ENCODE data around the gene CLASP2.

Gene CLASP2

GRCh38 chr3:33629219-33629618 is 88.8 kb downstream of the CLASP2 start:
- DNase-seq: no peak

DNA sequence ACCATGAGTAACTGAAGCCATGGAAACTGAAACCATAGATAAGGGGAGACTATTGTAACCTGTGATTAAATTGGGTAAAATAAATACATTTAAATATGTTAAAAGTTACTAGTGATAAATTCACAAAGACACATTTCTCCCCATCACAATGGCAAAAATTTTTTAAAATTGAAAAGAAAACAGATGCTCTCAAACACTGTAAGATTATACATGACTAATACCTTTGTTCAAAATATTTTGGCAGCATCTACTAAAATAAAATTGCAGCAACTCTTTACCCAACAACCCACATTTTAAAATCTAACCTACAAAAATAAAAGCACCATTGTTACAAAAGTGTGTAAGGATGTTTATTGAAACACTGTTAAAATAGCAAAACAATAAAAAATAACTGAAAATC is 93.3 kb downstream of the CLASP2 start:
- DNase-seq: no peak

- DNase-seq: no peak
Observed at GRCh38 chr3:33613041-33613440, 105.0 kb downstream of the CLASP2 start.

- DNase-seq: no peak
Observed at GRCh38 chr3:33612607-33613006, 105.4 kb downstream of the CLASP2 start.

- no peak for DNase-seq
Observed at GRCh38 chr3:33602829-33603228, 115.2 kb downstream of the CLASP2 start.

DNA sequence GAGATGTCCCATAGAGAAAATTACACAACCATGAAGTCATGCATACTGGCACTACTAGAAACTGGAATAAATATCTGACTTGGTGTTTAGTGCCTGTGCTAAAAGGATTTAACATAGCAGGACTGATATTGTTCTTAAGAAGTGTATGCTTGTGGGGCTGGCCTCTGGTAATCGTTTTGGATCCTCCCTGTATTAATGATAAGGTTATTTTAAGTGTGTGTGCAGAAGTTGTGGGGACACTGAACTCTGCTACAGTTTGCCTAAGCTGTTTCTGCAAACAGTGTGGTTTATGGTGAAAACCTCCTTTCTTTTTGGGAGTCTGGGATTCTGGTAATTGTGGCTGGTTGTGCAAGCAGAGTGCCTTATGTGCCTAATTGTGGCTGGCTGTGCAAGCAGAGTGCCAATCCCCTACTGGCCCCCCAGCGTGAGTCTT is 120.8 kb downstream of the CLASP2 start:
- DNase-seq: peak; percentile 70 to 81

- no peak for DNase-seq
Observed at GRCh38 chr3:33592999-33593398, 125.1 kb downstream of the CLASP2 start.

DNA sequence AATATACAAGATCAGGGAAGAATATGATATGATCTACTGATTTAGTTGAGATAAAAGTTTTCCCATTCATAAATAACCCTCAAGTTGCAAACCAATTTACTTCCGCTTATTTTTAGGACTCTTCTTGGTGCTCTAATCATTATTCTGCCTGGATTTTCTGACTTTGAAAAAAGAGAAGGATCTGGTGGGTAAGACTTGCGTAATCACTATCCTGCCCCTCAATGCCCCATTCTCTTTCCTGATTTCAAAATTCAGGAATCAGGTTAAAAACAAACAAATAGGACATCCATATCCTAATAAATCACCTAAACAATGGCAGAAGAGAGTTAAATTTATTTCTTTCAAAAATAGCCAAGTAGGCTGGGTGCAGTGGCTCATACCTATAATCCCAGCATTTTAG is 127.5 kb downstream of the CLASP2 start:
- no peak for DNase-seq

DNA sequence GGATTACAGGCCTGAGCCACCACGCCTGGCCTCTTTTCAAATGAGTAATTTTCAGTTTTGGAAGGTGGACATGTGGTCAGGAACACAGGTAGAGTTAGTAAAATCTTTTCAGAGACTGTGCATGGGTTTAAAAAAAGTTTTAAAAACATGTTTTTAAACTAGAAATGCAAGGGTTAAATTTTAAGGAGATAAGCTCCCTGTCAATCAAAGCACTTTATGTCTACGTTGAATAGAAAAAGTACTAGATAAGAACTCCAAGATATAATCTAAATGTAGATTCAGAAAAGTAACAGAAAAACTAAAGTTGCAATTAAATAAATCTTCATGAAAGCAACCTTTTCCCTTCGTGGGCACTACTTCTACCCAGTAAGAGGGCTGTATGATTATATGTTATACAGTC is 131.7 kb downstream of the CLASP2 start:
- DNase-seq: no peak

DNA sequence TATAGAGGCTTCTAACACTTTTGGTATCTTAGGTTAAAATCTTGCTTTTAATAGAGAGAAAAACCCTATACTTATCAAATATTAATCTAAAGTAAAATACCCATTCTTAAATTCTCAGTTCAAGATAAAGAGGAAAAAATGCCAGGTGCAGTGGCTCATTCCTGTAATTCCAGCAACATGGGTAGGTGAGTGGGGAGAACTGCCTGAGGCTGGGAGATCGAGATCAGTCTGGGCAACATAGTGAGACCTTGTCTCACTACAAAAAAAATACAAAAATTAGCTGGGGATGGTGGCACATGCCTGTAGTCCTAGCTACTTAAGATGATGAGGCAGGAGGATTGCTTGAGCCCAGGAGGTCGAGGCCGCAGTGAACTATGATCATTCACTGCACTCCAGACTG is 135.8 kb downstream of the CLASP2 start:
- no peak for DNase-seq

DNA sequence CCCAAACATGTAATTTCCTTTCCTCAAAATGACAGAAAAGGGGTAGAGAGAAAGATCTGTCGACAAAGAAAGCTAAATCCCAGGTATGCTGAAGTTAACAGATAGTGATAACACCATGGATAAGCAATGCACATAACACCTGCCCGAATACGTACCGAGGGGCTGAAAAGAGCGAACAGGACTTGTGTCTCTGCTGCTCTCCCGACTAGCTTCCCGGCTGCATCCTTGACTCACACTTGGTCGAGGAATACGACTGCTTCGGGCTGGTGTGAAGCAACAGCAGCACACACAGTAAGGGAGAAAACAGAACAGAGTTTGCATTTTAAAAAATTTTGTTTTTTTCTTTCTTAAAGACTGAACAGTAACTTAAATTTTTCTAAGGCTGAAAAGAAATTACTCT is 136.4 kb downstream of the CLASP2 start:
- no peak for DNase-seq

DNA sequence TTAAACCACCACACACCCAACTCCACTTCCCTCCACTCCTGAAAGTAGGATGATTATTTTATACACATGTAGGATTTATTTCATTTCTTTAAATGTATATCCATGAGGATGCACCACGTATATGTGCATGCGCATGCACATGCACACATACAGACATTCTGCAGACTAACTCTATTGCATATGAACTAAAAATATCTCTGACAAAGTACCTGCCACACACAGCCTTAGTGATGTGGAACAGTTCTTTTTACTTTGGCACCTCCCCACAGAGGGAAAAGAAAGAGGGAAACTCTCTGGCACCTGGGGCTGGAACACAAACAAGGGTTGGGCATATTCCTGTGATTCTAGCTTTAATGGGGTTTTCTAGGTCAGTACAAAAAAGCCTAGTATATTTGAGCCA is 138.2 kb downstream of the CLASP2 start:
- no peak for DNase-seq

DNA sequence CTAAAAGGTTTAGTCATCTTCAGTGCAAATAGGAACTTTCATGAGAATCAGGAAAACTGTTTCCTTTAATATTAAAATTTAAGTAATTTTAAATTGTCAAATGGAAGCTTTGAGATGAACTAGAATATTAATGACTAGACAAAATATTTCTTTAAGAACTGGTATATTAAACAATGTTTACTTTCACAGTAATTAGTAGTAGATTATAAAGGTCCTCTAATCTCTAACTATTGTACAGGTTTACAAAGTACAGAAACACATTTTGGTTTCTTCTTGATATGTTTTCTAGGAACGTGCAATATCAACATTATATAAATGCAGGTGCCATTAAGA is 138.9 kb downstream of the CLASP2 start:
- DNase-seq: no peak

DNA sequence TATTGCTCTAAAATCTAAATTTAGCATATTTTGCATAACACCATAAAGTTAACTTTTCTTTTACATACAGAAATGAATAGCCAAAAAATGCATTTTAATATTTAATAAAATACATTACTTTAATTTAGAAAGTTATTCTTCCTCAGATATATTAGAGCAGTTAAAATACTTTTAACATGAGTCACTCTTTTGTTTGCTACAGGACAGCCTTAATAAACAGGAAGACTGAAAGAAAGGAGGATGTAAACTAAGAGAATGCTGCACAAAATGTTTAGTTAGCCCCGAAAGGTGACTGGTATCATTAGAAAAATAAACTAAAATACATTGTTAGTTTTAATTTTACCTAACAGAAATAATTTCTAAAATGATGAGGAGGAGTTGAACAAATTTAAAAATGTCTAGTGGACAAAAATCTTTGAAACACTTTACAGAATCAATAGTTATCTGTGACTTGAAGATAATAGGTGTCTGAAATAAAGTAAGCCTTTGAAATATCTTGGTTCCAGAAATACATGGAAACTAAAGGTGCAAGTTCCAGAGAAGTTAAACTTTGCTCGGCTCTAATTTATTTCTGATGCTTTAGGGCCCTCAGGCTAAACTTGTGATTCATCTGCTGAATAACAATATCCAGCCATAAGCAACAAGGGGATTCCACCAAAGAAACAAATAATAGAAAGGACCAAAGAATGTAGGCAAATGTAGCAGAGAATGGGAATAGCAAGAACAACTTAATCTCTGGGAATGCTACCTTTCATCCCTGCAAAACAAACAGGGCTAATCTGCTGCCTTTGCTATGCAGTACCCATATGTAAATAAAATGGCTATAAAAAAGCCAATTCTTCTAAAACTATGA is 139.5 kb downstream of the CLASP2 start:
- no peak for DNase-seq

DNA sequence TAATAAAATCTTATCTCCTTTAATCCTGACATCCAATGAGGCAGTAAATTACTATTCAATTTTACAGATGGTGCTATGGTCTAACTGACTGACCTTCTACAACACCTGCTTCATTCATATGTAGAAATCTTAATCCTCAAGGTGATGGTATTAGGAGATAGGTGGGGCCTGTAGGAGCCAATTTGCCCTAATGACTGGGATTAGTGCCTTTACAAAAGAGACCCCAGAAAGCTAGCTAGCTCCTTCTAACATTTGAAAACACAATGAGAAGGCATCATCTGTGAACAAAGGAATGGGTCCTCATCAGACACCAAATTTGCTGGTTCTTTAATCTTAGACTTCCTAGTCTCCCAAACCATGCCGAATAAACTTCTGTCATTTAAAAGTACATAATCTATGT is 140.5 kb downstream of the CLASP2 start:
- DNase-seq: no peak

GRCh38 chr3:33577173-33577572 is 140.9 kb downstream of the CLASP2 start:
- no peak for DNase-seq

DNA sequence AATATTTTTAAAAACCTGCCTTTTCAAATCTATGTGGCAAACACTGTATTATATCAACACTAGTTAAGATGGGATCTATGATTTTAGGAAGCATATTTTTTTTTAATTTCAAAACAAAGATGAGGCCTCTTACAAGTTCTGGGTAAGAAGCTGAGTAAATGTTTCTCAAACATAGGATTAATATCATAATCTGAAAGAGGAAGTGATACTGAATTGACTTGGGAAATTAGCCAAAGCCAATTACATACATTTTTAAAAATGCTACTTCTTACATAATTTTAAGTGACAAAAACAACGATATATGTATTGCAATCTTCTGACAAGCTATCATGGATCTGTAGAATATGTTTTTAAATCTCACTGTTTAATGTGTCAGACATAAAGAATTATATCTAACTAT is 142.7 kb downstream of the CLASP2 start:
- peak; percentile 44 to 50 for DNase-seq

DNA sequence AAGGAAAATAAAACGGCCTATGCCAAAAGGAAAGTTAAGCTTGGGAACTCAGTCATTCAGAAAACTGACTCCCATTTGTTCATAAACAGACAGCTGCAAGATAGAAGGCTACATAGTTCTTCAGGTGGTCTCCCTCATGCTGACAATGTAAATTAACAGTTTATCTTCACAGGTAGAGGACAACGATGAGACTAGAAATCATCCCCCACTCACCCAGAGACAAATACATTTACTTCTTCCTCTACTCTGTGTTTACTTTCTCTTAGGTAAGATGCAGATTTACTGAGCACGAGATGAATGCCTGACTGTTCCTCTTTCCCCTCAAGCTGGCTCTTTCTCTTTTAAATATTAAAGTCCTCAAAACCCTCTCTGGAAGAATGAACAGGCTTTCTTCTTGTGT is 160.2 kb downstream of the CLASP2 start:
- no peak for DNase-seq

GRCh38 chr3:33557279-33557678 is 160.8 kb downstream of the CLASP2 start:
- no peak for DNase-seq

- DNase-seq: no peak
Observed at GRCh38 chr3:33547101-33547500, 171.0 kb downstream of the CLASP2 start.

DNA sequence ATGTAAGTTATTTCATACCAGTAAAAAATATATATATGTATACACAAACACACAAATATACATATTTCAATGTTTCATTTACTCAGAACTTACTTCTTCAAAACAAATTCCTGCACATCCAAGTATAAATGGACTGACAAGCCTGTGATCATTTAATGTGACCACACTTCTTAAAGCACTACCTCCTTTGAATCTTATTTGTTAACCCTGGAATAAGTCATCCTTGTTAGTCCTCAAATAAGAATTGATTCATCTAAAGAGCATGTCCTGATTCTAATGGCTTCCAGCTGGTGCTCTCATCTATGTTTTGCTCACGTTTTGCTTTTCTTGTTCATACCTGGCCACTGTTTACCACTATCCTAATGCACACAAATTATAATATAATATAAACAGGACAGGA is 173.9 kb downstream of the CLASP2 start:
- DNase-seq: no peak

DNA sequence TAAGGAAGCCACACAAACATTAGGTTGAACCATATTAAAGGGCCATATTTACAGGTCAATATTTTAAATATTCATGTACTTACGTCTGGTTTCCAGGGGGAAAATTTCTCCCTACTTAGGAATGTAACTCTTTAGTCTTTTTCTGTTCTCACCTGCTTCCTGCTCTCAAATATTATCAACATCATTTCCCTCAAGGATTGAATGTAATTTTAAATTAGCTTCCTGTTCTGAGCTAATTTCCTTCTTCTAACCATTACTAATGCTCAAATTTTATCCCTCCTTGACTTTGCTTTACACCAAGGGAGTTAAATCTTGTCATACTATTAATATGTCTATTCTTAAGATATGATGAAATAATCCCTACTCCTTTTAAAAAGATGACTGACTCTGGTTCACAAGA is 174.5 kb downstream of the CLASP2 start:
- DNase-seq: no peak

GRCh38 chr3:33541918-33542317 is 176.1 kb downstream of the CLASP2 start:
- DNase-seq: no peak

DNA sequence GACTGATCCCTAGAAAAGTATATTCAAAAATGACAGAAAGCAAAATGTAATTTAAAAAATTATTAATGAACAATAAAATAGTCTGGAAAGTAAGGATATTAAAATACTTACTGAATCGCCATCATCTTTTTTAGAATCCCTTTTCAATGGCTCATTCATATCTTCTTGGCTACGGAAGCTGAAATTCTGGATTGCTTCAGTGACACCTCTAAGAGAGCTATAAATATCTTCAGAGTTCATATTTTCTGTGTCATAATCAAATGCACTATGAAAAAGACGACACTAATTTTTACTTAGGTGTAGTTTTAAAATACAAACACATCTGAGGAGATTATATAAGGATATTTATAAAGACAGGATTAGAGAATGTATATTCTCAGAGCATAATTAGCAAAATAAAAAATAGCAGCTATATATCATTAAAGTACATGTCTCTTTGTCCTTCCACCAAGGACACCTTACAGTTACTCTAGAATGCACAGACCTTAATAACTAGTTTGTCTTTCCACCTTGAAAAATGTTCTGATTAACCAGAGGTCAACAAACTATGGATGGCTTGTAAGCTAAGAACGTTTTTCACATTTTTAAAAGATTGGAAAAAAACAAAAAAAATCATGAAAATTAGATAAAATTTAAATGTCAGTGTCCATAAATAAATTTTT is 179.2 kb downstream of the CLASP2 start:
- no peak for DNase-seq

DNA sequence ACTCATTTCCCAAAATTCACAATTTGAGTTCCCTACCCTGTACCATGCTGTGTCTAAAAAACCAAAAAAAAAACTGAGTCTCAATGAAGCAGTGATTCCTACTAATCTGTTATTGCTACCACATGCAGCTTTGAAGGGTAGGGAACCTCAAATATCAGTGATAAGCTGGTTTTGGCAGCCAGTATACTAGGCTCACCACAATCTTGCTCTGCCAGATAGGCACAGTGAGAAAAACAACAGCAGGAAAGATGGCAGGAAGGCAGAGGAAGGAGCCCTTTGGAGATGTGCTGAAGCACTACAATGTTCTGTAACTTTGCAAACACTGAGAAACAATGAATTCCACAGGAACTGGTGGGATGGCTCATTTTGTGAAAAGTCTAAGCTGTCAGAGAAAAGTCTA is 180.9 kb downstream of the CLASP2 start:
- DNase-seq: no peak

Measured in AML-193 (cell line).